OCI-M2 (cell line): ENCODE results near the gene CTXND1.

Experiments
- DNase-seq: peaks from one replicate; lab custom pipeline; 2025; ENCODE audit not compliant: unreplicated experiment; lab: John Stamatoyannopoulos, UW

CTXND1 gene

GRCh38 chr15:80161468-80162016 lies 90.5 kb downstream of the CTXND1 start:
- no peak for DNase-seq

GRCh38 chr15:80160570-80161156 lies 91.3 kb downstream of the CTXND1 start:
- DNase-seq: no peak

GRCh38 chr15:80159811-80160569 lies 92.0 kb downstream of the CTXND1 start:
- no peak for DNase-seq

- DNase-seq: no peak
Observed at GRCh38 chr15:80159301-80159700, 92.7 kb downstream of the CTXND1 start.

GRCh38 chr15:80157215-80157614 lies 94.8 kb downstream of the CTXND1 start:
- DNase-seq: no peak

GRCh38 chr15:80156176-80156720 lies 95.8 kb downstream of the CTXND1 start:
- no peak for DNase-seq

- peak; percentile 70 for DNase-seq
Observed at GRCh38 chr15:80155378-80156175, 96.4 kb downstream of the CTXND1 start.

- no peak for DNase-seq
Observed at GRCh38 chr15:80155001-80155377, 97.0 kb downstream of the CTXND1 start.

- no peak for DNase-seq
Observed at GRCh38 chr15:80154336-80154735, 97.7 kb downstream of the CTXND1 start.

GRCh38 chr15:80153900-80154299 lies 98.1 kb downstream of the CTXND1 start:
- no peak for DNase-seq

- DNase-seq: no peak
Observed at GRCh38 chr15:80152896-80153876, 98.8 kb downstream of the CTXND1 start, which contains the start of gene FAH. FAH (plus strand) TSS chr15:80152999; CDS start chr15:80153055, 56 bp downstream.

GRCh38 chr15:80152180-80152895 lies 99.7 kb downstream of the CTXND1 start:
- no peak for DNase-seq

GRCh38 chr15:80151576-80151975 lies 100.4 kb downstream of the CTXND1 start:
- no peak for DNase-seq

- no peak for DNase-seq
Observed at GRCh38 chr15:80151148-80151547, 100.9 kb downstream of the CTXND1 start.
